Right cardiac atrium (tissue), 5 donors: Measurements from ENCODE around the gene FXYD2. TPM values are rescaled to one million over a fixed set of nuclear protein-coding genes. Genes with fewer than 3 reads are reported as not detected.

Experiments used
- ATAC-seq, 2 donors: fragments of 200-7000 bp; cut with Tn5 transposase; one replicate each; pipeline versions ENCODE4 v1.8.0 to v1.9.1; 2020; ENCODE audit warnings: moderate library complexity in 2 of 2, mild to moderate bottlenecking in 1 of 2
- DNase-seq, 3 donors: peaks; one replicate each; pipeline ENCODE4 v3.0.0-alpha.2; 2020
- H3K27ac ChIP-seq: one replicate; pipeline ENCODE4 v1.5.1; 2013; ENCODE audit warnings: mild to moderate bottlenecking, low read length, control low read depth, moderate library complexity
- H3K27me3 ChIP-seq: one replicate; pipeline ENCODE4 v1.6.1; 2013; ENCODE audit not compliant: control insufficient read depth, insufficient read depth
- H3K4me1 ChIP-seq: one replicate; pipeline ENCODE4 v1.6.1; 2013; ENCODE audit warnings: low read length; ENCODE audit not compliant: control insufficient read depth, insufficient read depth
- H3K4me3 ChIP-seq: one replicate; pipeline ENCODE4 v1.5.1; 2013; ENCODE audit warnings: low read length, control low read depth
- H3K9me3 ChIP-seq: one replicate; pipeline ENCODE4 v1.6.1; 2013; ENCODE audit warnings: low read length; ENCODE audit not compliant: control insufficient read depth
- WGBS: extraction: QIAGEN DNeasy Blood & Tissue Kit; methylation state at CpG from one replicate; pipeline ENCODE4 v1.1.7; 2013; 5-methylcytosine and 5-hydroxymethylcytosine counted together
- intact Hi-C, 4 donors: fragments of 100-400 bp; cut with DNase I; formaldehyde crosslinking; loops; one replicate each; pipeline versions ENCODE4 v1.11.0 to v1.14.0; 2022 to 2023
- polyA plus RNA-seq: library from polyadenylated mRNA; stranded (reverse); fragments of 200-250 nt; gene quantifications from one replicate; pipeline ENCODE4 v1.2.3, GENCODE V29; 2013
- total RNA-seq, 4 donors: library from RNA; stranded (reverse); fragmentation: NEBNext Ultra II Directional; extraction: Animal tissue kit (Norgen Biotek cat#: 25700); gene quantifications; one replicate each; pipeline ENCODE4 v1.2.1, GENCODE V29; 2021
- donor health status: healthy with polysubstance abuse.
- donor health status: DM: no; HTN: yes; CAD: no.
- donor health status: DM: no; HTN: no; CAD: no.
- donor health status: DM: no; HTN: yes; CAD: no; lungs with severe emphysema.
- donor health status: DM: yes; HTN: yes; CAD: no.

The FXYD2 gene
- total and polyA plus RNA-seq, 5 donors: 1.1 to 4.0 (median 2.1) TPM

- H3K27ac ChIP-seq: no peak overlapping the region
- DNase-seq (peak in 2 of 3 donors; percentile 11 to 22), ATAC-seq (no peak)
- H3K4me1 ChIP-seq: no peaks in the 10 kb centered on the region
- intact Hi-C loops: loop anchor here (2.0 to 10.0 kb wide), 5 partner anchors 63 to 213 kb away; no protein-coding TSS in a partner anchor
- H3K27me3 ChIP-seq: no peaks in the 10 kb centered on the region
- H3K4me3 ChIP-seq: no peak overlapping the region
- 84% methylated on average over 7 of the region's 7 CpGs for WGBS
- no peaks in the 10 kb centered on the region for H3K9me3 ChIP-seq
Measured at GRCh38 chr11:117841551-117842031, 17.0 kb upstream of the FXYD2 start.

DNA sequence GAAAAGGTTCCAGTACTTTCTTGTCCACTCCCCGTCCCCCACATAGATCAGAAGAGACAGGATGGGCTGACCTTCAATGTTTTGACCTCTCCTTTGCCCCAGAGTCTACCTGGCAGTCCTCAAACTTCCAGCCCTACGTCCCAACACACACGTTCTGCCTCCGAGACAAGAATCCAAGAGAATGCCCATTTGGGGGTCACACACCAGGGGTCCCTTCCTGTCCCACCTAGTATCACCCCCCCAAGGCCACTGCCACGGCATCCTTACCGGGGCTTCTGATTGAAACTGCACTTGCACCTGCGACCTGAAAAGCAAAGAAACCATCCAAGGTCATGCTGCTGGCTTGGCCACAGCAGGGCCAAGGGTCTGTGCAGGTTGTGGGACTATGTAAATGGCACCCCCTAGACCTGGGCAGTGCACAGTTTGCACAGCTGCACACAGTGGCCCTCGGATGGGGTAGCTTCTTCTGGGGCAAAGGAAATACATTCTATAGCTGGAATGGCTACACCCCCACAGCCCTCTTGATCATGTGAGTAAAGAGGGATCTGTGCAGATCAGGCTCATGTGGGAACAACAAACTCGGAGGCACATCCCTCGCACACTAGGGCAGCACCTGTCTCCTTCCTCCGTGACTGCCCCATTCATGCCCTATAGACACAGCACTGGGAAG lies 16.5 kb upstream of the FXYD2 start:
- DNase-seq (peak in 1 of 3 donors; percentile 10), ATAC-seq (no peak)
- H3K4me1 ChIP-seq: no peaks in the 10 kb centered on the region
- no peaks in the 10 kb centered on the region for H3K27me3 ChIP-seq
- intact Hi-C loops: loop anchor here (5.0 to 10.0 kb wide), 4 partner anchors 64 to 214 kb away; no protein-coding TSS in a partner anchor
- 92% methylated on average over 11 of the region's 11 CpGs for WGBS
- H3K27ac ChIP-seq: no peak overlapping the region
- no peaks in the 10 kb centered on the region for H3K9me3 ChIP-seq
- no peak overlapping the region for H3K4me3 ChIP-seq

- H3K4me3 ChIP-seq: no peak overlapping the region
- 92% methylated on average over 10 of the region's 10 CpGs for WGBS
- intact Hi-C loops: loop anchor here (5.0 to 10.0 kb wide), 4 partner anchors 65 to 215 kb away; no protein-coding TSS in a partner anchor
- ATAC-seq (no peak), DNase-seq (peak in 1 of 3 donors; percentile 31)
- H3K27me3 ChIP-seq: no peaks in the 10 kb centered on the region
- no peaks in the 10 kb centered on the region for H3K9me3 ChIP-seq
- H3K4me1 ChIP-seq: no peaks in the 10 kb centered on the region
- H3K27ac ChIP-seq: no peak overlapping the region
Measured at GRCh38 chr11:117839936-117840813, 15.6 kb upstream of the FXYD2 start.

DNA sequence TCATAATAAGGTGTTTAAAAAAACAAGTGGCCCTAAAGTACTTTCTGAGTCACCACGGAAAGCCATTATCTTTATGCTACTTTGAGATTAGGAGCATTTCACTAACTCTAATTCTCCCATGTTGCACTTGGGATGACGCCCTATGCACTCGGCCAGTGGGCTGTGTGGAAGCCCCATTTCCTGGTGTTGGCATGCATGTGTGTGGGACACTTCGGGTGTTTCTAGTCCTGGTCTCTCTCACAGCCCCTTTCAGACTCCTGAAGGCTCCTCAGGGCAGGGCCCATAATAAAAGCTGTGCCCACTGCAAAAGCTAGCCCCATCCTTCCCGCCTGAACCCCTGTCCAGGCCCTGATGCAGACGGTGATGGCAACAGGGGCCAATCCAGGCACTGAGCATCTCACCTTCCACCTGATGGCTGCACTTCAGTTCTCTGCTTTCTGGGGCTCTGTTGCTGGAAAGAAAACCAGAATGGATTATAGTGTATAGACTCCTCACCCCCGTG lies 14.9 kb upstream of the FXYD2 start:
- Histone ChIP-seq H3K27me3 (no peaks in the 10 kb centered on the region), H3K4me3 (no peak overlapping the region), H3K4me1 (no peaks in the 10 kb centered on the region), H3K27ac (no peak overlapping the region), H3K9me3 (no peaks in the 10 kb centered on the region)
- intact Hi-C loops: no loop called here
- 84% methylated on average over 7 of the region's 7 CpGs for WGBS
- DNase-seq: peak in 1 of 3 donors; percentile 16
- no peak for ATAC-seq

DNA sequence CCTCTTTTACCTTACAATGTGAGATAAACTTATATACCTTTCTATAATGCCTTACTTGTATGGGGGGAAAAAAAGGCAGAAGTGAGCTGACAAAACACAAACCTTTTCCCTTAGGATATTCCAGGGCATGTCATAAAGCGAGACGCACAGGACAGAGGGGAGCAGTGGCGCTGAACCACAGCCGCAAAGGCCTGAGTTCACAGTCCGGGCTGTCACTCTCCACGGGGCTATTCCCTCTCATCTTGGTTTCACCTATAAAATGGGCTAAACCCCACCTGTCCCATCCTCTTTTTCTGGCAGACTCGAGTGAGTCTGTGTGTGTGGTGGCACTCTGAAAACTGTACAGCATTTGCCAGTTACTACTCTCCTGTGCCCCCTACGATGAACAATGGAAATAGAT lies 14.4 kb upstream of the FXYD2 start:
- 87% methylated on average over 8 of the region's 8 CpGs for WGBS

DNA sequence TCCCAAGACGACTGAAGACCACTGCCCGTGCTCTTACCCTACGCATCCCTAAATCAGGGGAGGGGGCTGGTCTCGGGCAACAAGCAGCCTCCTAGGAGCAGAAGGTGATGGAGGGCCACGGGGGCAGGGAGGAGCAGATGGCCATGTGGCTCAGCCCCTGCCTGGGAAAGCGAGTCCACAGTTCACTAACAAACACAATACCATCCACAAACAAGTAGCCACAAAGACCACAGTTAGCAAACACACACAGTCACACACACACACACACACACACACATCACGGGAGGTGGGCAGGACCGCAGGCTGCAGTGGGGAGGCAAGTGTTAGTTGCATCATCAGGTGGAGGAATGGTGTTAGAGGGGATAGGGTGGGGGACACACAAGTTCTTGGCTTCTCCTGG lies 13.2 kb upstream of the FXYD2 start:
- no peak overlapping the region for H3K4me3 ChIP-seq
- intact Hi-C loops: no loop called here
- no peaks in the 10 kb centered on the region for H3K9me3 ChIP-seq
- no peak for DNase-seq
- no peaks in the 10 kb centered on the region for H3K4me1 ChIP-seq
- no peak overlapping the region for H3K27ac ChIP-seq
- no peaks in the 10 kb centered on the region for H3K27me3 ChIP-seq
- WGBS: 82% methylated on average over 8 of the region's 8 CpGs
- ATAC-seq: no peak

More for the DNA sequence above, 14.4 kb upstream of the FXYD2 start:
- ATAC-seq (no peak), DNase-seq (no peak)
- intact Hi-C loops: no loop called here
- H3K27me3 ChIP-seq: no peaks in the 10 kb centered on the region
- H3K9me3 ChIP-seq: no peaks in the 10 kb centered on the region
- no peaks in the 10 kb centered on the region for H3K4me1 ChIP-seq
- no peak overlapping the region for H3K27ac ChIP-seq
- H3K4me3 ChIP-seq: no peak overlapping the region

DNA sequence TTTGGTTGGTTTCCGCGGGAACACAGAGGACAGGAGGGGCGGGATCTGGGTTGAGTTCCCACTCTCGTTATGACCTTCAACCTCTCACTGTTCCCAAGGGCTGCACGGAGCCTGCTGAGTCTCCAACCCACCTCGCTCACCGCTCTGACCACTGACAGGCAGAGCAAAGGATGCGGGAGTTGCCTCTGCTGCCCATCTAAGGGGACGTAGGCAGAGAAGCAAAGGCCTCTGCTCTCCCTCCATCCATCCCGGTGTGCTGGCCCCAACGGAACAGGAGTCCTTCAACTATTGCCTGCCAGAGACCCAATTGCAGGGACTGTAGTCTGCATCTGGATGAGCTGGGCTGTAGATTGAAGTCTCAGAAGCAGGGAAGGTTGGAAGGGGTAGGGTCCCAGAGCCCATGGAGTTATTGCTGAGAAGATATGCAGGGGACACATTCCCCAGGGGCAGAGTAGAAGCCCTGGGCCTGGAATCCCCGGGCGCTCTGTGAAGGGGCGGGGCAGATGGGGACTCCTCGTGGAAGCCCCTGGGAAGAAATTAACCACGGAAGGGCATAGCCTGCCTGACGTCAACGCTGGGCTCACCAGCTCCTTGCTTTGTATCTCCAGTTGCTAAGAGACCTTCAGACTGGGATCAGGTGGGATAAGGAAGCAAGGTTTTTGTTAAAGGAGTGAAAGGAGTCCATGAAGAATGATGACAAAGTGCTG lies 12.7 kb upstream of the FXYD2 start:
- 72% methylated on average over 18 of the region's 18 CpGs for WGBS
- H3K27me3 ChIP-seq: no peaks in the 10 kb centered on the region
- H3K4me3 ChIP-seq: no peak overlapping the region
- H3K4me1 ChIP-seq: no peaks in the 10 kb centered on the region
- DNase-seq (peak in 1 of 3 donors; percentile 36), ATAC-seq (no peak)
- H3K9me3 ChIP-seq: no peaks in the 10 kb centered on the region
- no peak overlapping the region for H3K27ac ChIP-seq
- intact Hi-C loops: no loop called here

- Histone ChIP-seq H3K27ac (no peak overlapping the region), H3K4me3 (no peak overlapping the region), H3K9me3 (no peaks in the 10 kb centered on the region), H3K27me3 (no peaks in the 10 kb centered on the region), H3K4me1 (no peaks in the 10 kb centered on the region)
- peak in 1 of 3 donors; percentile 45 for DNase-seq
- intact Hi-C loops: no loop called here
- WGBS: 88% methylated on average over 14 of the region's 14 CpGs
- ATAC-seq: no peak
Measured at GRCh38 chr11:117836077-117836960, 11.8 kb upstream of the FXYD2 start.

GRCh38 chr11:117835576-117835975 lies 11.0 kb upstream of the FXYD2 start:
- DNase-seq (peak in 1 of 3 donors; percentile 43), ATAC-seq (no peak)
- no peak overlapping the region for H3K27ac ChIP-seq

More at GRCh38 chr11:117835576-117835975, 11.0 kb upstream of the FXYD2 start:
- H3K27me3 ChIP-seq: no peaks in the 10 kb centered on the region
- no peaks in the 10 kb centered on the region for H3K4me1 ChIP-seq
- H3K4me3 ChIP-seq: no peak overlapping the region
- WGBS: 96% methylated on average over 8 of the region's 8 CpGs
- intact Hi-C loops: no loop called here
- no peaks in the 10 kb centered on the region for H3K9me3 ChIP-seq
